SK-N-SH (cell line): ENCODE measurements around the gene TCP11L1. TPM values are rescaled to one million over a fixed set of nuclear protein-coding genes. Genes with fewer than 3 reads are reported as not detected.

Source experiments
- CTCF ChIA-PET: fragments of 300-600, 350-600 bp; formaldehyde crosslinking; extraction: SDS; loops from one replicate; lab custom pipeline; 2021; lab: Yijun Ruan, JAX
- POLR2A ChIA-PET: fragments of 350-600 bp; sonication (Branson Sonifier 250); formaldehyde crosslinking; extraction: SDS; loops from one replicate; lab custom pipeline; 2020; ENCODE audit warnings: antibody characterized with exemption, inconsistent platforms; lab: Yijun Ruan, JAX
- DNase-seq: peaks from one replicate; pipeline ENCODE4 v3.0.0; 2012
- H2AFZ ChIP-seq: fragments of 200-600 bp; sonication (generic); 2 replicates; pipeline ENCODE4 v1.8.1; 2016; ENCODE audit warnings: antibody characterized with exemption, mild to moderate bottlenecking, low read depth
- H3F3A ChIP-seq: fragments of 200-600 bp; sonication (generic); replicated peaks from 2 replicates; pipeline ENCODE3; 2016; ENCODE audit warnings: antibody characterized with exemption, mild to moderate bottlenecking; ENCODE audit not compliant: insufficient read depth
- H3K27ac ChIP-seq, 2 experiments: fragments of 200-500 bp in 1 of 2; fragments of 200-600 bp in 1 of 2; sonication (Bioruptor generic) in 1 of 2; sonication (generic), shearing (Covaris generic) in 1 of 2; 2 replicates each; pipeline versions ENCODE4 v1.5.1 to v1.6.1; 2014 to 2016; ENCODE audit warnings: low read depth in 2 of 2, inconsistent platforms in 1 of 2, low read length in 1 of 2, mild to moderate bottlenecking in 1 of 2, mixed read lengths in 1 of 2
- H3K27me3 ChIP-seq: fragments of 200-600 bp; sonication (generic), shearing (Covaris generic); 2 replicates; pipeline ENCODE4 v1.6.1; 2016; ENCODE audit warnings: mixed run types; ENCODE audit not compliant: insufficient read depth
- H3K36me3 ChIP-seq, 2 experiments: fragments of 200-500 bp in 1 of 2; fragments of 200-600 bp in 1 of 2; sonication (Bioruptor generic) in 1 of 2; sonication (generic) in 1 of 2; replicated peaks in 1 of 2; 2 replicates each; pipeline versions ENCODE3 to v1.5.1; 2014 to 2016; ENCODE audit warnings: low read length in 1 of 2, mild to moderate bottlenecking in 1 of 2; ENCODE audit not compliant: insufficient read depth in 2 of 2, control insufficient read depth in 1 of 2
- H3K4me1 ChIP-seq, 2 experiments: fragments of 200-500 bp in 1 of 2; fragments of 200-600 bp in 1 of 2; sonication (Bioruptor generic) in 1 of 2; sonication (generic), shearing (Covaris generic) in 1 of 2; 2 replicates each; pipeline versions ENCODE4 v1.5.1 to v1.6.1; 2014 to 2016; ENCODE audit warnings: low read depth in 1 of 2, low read length in 1 of 2, mixed run types in 1 of 2; ENCODE audit not compliant: insufficient read depth in 2 of 2, control insufficient read depth in 1 of 2
- H3K4me2 ChIP-seq: fragments of 200-600 bp; sonication (generic), shearing (Covaris generic); 2 replicates; pipeline ENCODE4 v1.6.1; 2017; ENCODE audit warnings: mixed run types
- H3K4me3 ChIP-seq, 2 experiments: fragments of 200-500 bp in 1 of 2; fragments of 200-600 bp in 1 of 2; sonication (Bioruptor generic) in 1 of 2; sonication (generic), shearing (Covaris generic) in 1 of 2; 2 replicates each; pipeline versions ENCODE4 v1.5.1 to v1.8.1; 2014 to 2016; ENCODE audit warnings: low read depth in 2 of 2, inconsistent platforms in 1 of 2, low read length in 1 of 2, mild to moderate bottlenecking in 1 of 2, mixed read lengths in 1 of 2, moderate library complexity in 1 of 2
- H3K79me2 ChIP-seq: fragments of 200-600 bp; sonication (generic); 2 replicates; pipeline ENCODE4 v1.8.1; 2017; ENCODE audit warnings: mild to moderate bottlenecking; ENCODE audit not compliant: insufficient read depth
- H3K9ac ChIP-seq: fragments of 200-600 bp; sonication (generic); 2 replicates; pipeline ENCODE4 v1.6.1; 2017; ENCODE audit warnings: mixed run types
- H3K9me2 ChIP-seq: fragments of 200-600 bp; sonication (generic); 2 replicates; pipeline ENCODE4 v1.6.1; 2017; ENCODE audit warnings: mixed run types
- H3K9me3 ChIP-seq: fragments of 200-600 bp; sonication (generic); 2 replicates; pipeline ENCODE4 v1.6.1; 2017; ENCODE audit warnings: mixed run types, mild to moderate bottlenecking, moderate library complexity
- H4K20me1 ChIP-seq: fragments of 200-600 bp; sonication (generic); 2 replicates; pipeline ENCODE4 v1.6.1; 2017; ENCODE audit warnings: mild to moderate bottlenecking, mixed run types; ENCODE audit not compliant: insufficient read depth
- CHD2 ChIP-seq: fragments of 150-350 bp; IDR thresholded peaks from 2 replicates; pipeline ENCODE4 v1.6.1; 2018; ENCODE audit warnings: low read length; ENCODE audit not compliant: partially characterized antibody
- ELF1 ChIP-seq: IDR thresholded peaks from 2 replicates; pipeline ENCODE4 v1.4.0; 2012
- EP300 ChIP-seq, 2 experiments: IDR thresholded peaks; 2 replicates each; pipeline versions ENCODE4 v1.4.0 to v1.6.1; 2012; ENCODE audit warnings: borderline replicate concordance in 1 of 2, low read depth in 1 of 2, low read length in 1 of 2
- FOSL2 ChIP-seq: IDR thresholded peaks from 2 replicates; pipeline ENCODE4 v1.4.0; 2012; ENCODE audit warnings: low read depth, mild to moderate bottlenecking, moderate library complexity, borderline replicate concordance
- FOXJ3 ChIP-seq: sonication (generic); formaldehyde crosslinking; IDR thresholded peaks from 2 replicates; pipeline ENCODE4 v1.5.1; 2020; ENCODE audit warnings: mild to moderate bottlenecking, missing genetic modification reagents
- FOXM1 ChIP-seq: IDR thresholded peaks from 2 replicates; pipeline ENCODE4 v1.4.0; 2012; ENCODE audit warnings: low read depth, mild to moderate bottlenecking
- GABPA ChIP-seq: IDR thresholded peaks from 2 replicates; pipeline ENCODE4 v1.4.0; 2012; ENCODE audit warnings: low read depth, mild to moderate bottlenecking
- GATA2 ChIP-seq: sonication (generic); formaldehyde crosslinking; IDR thresholded peaks from 2 replicates; pipeline ENCODE4 v1.5.0; 2020; ENCODE audit warnings: mild to moderate bottlenecking, missing genetic modification reagents
- IRF3 ChIP-seq: fragments of 150-350 bp; IDR thresholded peaks from 2 replicates; pipeline ENCODE4 v1.6.1; 2016; ENCODE audit warnings: mild to moderate bottlenecking, low read depth, low read length
- JUND ChIP-seq: IDR thresholded peaks from 2 replicates; pipeline ENCODE4 v1.4.0; 2012
- MEF2A ChIP-seq: IDR thresholded peaks from 2 replicates; pipeline ENCODE4 v1.4.0; 2012; ENCODE audit warnings: low read depth, borderline replicate concordance
- MXI1 ChIP-seq: IDR thresholded peaks from 2 replicates; pipeline ENCODE4 v1.6.1; 2012; ENCODE audit warnings: mild to moderate bottlenecking, low read depth, low read length, improper control_type of control experiment
- NRF1 ChIP-seq: IDR thresholded peaks from 2 replicates; pipeline ENCODE4 v1.6.1; 2012; ENCODE audit warnings: low read depth, mild to moderate bottlenecking, low read length
- PBX3 ChIP-seq: IDR thresholded peaks from 2 replicates; pipeline ENCODE4; 2012
- POLR2AphosphoS5 ChIP-seq: IDR thresholded peaks from 2 replicates; pipeline ENCODE4 v1.6.1; 2012; ENCODE audit warnings: low read depth, low read length
- RAD21 ChIP-seq: IDR thresholded peaks from 2 replicates; pipeline ENCODE4 v1.6.1; 2012; ENCODE audit warnings: mild to moderate bottlenecking, low read length
- RCOR1 ChIP-seq: fragments of 150-350 bp; IDR thresholded peaks from 2 replicates; pipeline ENCODE4 v1.6.1; 2017; ENCODE audit warnings: antibody characterized with exemption, low read length
- RFX5 ChIP-seq: IDR thresholded peaks from 2 replicates; pipeline ENCODE4 v1.6.1; 2012; ENCODE audit warnings: mild to moderate bottlenecking, improper control_type of control experiment, low read length
- SIN3A ChIP-seq: IDR thresholded peaks from 2 replicates; pipeline ENCODE4 v1.6.1; 2012; ENCODE audit warnings: low read depth, mild to moderate bottlenecking, low read length, moderate library complexity, borderline replicate concordance
- SMC3 ChIP-seq: IDR thresholded peaks from 2 replicates; pipeline ENCODE4 v1.6.1; 2012; ENCODE audit warnings: low read depth, low read length, improper control_type of control experiment
- USF1 ChIP-seq: IDR thresholded peaks from 2 replicates; pipeline ENCODE4 v1.4.0; 2012; ENCODE audit warnings: low read depth, borderline replicate concordance
- YY1 ChIP-seq: IDR thresholded peaks from 2 replicates; pipeline ENCODE4 v1.4.0; 2012; ENCODE audit warnings: low read depth, mild to moderate bottlenecking
- WGBS: methylation state at CpG from one replicate; pipeline ENCODE4 v1.1.6; 2017; ENCODE audit warnings: low lambda C conversion rate; 5-methylcytosine and 5-hydroxymethylcytosine counted together
- polyA plus RNA-seq, 3 experiments: library from polyadenylated mRNA; depleted of rRNA; stranded (reverse); fragments of >200 nt; gene quantifications; 2 replicates each; pipeline ENCODE4 v1.2.3, GENCODE V29; 2012
- TF ChIP-seq, protein P1 (sequence below): IDR thresholded peaks from 2 replicates; pipeline ENCODE4 v1.4.0; 2012; ENCODE audit warnings: low read depth

Gene TCP11L1
- polyA plus RNA-seq, 1 of the 3 experiments (the other 2 are of a cell fraction), result 12.7 TPM

- TF ChIP-seq PBX3 (no peak), USF1 (no peak), ELF1 (no peak), GABPA (no peak), SMC3 (no peak)
- TF ChIP-seq, all 33 proteins: peak for 0
Observed at GRCh38 chr11:33059331-33060007, 20.1 kb downstream of the TCP11L1 start (continued).

- Histone ChIP-seq H3K9ac (no peak overlapping the region), H4K20me1 (no peaks in the 10 kb centered on the region)
- DNase-seq, result no peak
- TF ChIP-seq, protein P1, sequence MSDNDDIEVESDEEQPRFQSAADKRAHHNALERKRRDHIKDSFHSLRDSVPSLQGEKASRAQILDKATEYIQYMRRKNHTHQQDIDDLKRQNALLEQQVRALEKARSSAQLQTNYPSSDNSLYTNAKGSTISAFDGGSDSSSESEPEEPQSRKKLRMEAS, result no peak
- no peak for TF ChIP-seq SMC3
- no peak for TF ChIP-seq YY1
- no peak for TF ChIP-seq RAD21
- TF ChIP-seq USF1, result no peak
- TF ChIP-seq FOSL2, result no peak
- TF ChIP-seq CHD2, result no peak
- TF ChIP-seq MEF2A, result no peak
- TF ChIP-seq NRF1, result no peak
- no peak for TF ChIP-seq RFX5
- no peak for TF ChIP-seq IRF3
- TF ChIP-seq FOXJ3 (CRISPR knock-in tag), result no peak
- no peak for TF ChIP-seq GATA2 (CRISPR knock-in tag)
- TF ChIP-seq RCOR1, result no peak
- TF ChIP-seq MXI1, result no peak
- no peak for TF ChIP-seq SIN3A
- no peak for TF ChIP-seq EP300 (IDR thresholded peaks at IDR 0.05; ENCODE audit: borderline replicate concordance in 1 of 2, low read depth in 1 of 2, low read length in 1 of 2)
- TF ChIP-seq POLR2AphosphoS5, result no peak
- TF ChIP-seq JUND, result no peak
- no peak for TF ChIP-seq FOXM1
- TF ChIP-seq, all 33 proteins: peak for 0
- H3K27me3 ChIP-seq, result no peaks in the 10 kb centered on the region
- CTCF ChIA-PET, result no interaction called here
- POLR2A ChIA-PET, result interaction anchor here (0.7 to 0.8 kb wide), 2 partner anchors 17 to 21 kb away, joined by 3 read pairs; partner anchors contain the start of gene TCP11L1
- no peak overlapping the region for H3K4me3 ChIP-seq
- H3F3A ChIP-seq, result peaks cover 29% of the 10 kb centered on the region
- peaks cover 26 to 28% of the 10 kb centered on the region in 2 experiments for H3K36me3 ChIP-seq
- peaks cover 3% of the 10 kb centered on the region; the same call in 1 of the 2 replicates for H3K79me2 ChIP-seq
- H3K9me3 ChIP-seq, result no peaks in the 10 kb centered on the region
- no peaks in the 10 kb centered on the region for H3K9me2 ChIP-seq
- peak overlapping the region; percentile 20 to 78 for H3K27ac ChIP-seq
- 100% methylated on average over 2 of the region's 3 CpGs for WGBS
- peaks cover 19 to 85% of the 10 kb centered on the region in 2 experiments for H3K4me1 ChIP-seq
- no peak overlapping the region for H3K4me2 ChIP-seq
- no peak overlapping the region for H2AFZ ChIP-seq
Observed at GRCh38 chr11:33060271-33060670, 20.9 kb downstream of the TCP11L1 start.
